ENCODE results near the gene DMRTC2. TPM values are rescaled to one million over a fixed set of nuclear protein-coding genes. Genes with fewer than 3 reads are reported as not detected.

DMRTC2 gene
- total and polyA plus RNA-seq, 2 of the 13 experiments (the other 11 are each of a cell fraction or from before 2014, with no cell fraction given) = not detected

DNA sequence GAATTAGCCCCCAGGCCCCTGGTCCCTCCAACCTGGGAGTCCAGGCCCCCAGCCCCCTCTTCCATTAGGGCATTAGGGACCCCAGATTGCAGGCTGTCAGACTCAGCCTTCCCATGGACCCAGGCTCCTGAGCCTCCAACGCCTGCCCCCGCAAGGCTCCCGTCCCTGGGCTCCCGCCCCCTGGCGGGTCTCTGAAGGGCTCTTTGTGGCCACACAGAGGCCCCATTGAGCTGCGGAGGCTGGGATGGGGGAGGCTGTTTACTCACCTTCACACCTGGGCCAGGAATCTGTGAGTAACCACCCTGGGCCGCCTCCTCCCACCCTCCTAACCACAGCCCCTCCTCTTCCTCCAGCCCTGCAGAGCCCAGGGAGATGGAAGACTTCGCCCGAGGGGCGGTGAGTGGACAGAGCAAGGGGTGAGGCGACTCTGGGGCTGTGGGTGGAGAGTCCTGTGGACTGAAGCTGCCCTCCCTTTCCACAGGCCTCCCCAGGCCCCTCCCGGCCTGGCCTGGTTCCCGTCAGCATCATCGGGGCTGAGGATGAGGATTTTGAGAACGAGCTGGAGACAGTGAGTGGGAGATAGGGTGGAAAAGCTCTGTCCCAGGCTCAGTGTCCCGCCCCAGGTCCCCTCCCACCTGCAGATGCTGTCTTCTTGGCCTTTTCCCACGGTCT is 43.0 kb downstream of the DMRTC2 start (continued):
- 0 out of 2 replicates have a peak, but pooled peaks have one; percentile 37 for TF ChIP-seq FOXP1 (IDR thresholded peaks at IDR 0.05)
- TF ChIP-seq FOXP1 (CRISPR knock-in tag; IDR thresholded peaks at IDR 0.05) = peak; percentile 89
- peak; percentile 67; the same call in 1 of the 2 replicates for TF ChIP-seq PITX1 (CRISPR knock-in tag; IDR thresholded peaks at IDR 0.05)
- TF ChIP-seq, protein P1, sequence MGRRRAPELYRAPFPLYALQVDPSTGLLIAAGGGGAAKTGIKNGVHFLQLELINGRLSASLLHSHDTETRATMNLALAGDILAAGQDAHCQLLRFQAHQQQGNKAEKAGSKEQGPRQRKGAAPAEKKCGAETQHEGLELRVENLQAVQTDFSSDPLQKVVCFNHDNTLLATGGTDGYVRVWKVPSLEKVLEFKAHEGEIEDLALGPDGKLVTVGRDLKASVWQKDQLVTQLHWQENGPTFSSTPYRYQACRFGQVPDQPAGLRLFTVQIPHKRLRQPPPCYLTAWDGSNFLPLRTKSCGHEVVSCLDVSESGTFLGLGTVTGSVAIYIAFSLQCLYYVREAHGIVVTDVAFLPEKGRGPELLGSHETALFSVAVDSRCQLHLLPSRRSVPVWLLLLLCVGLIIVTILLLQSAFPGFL (CRISPR knock-in tag; IDR thresholded peaks at IDR 0.05) = no peak
- TF ChIP-seq CHCHD3 (CRISPR knock-in tag; IDR thresholded peaks at IDR 0.05) = no peak
- no peak for TF ChIP-seq ZKSCAN1 (IDR thresholded peaks at IDR 0.05; ENCODE audit: low read length)
- TF ChIP-seq ZNF878 (CRISPR knock-in tag; IDR thresholded peaks at IDR 0.05) = no peak
- TF ChIP-seq PTBP1 (IDR thresholded peaks at IDR 0.05; ENCODE audit: low read depth, low read length, poor library complexity, severe bottlenecking) = peak; percentile 65
- TF ChIP-seq NPAS2 (CRISPR knock-in tag; IDR thresholded peaks at IDR 0.05; ENCODE audit: borderline replicate concordance) = no peak
- TF ChIP-seq, protein P2, sequence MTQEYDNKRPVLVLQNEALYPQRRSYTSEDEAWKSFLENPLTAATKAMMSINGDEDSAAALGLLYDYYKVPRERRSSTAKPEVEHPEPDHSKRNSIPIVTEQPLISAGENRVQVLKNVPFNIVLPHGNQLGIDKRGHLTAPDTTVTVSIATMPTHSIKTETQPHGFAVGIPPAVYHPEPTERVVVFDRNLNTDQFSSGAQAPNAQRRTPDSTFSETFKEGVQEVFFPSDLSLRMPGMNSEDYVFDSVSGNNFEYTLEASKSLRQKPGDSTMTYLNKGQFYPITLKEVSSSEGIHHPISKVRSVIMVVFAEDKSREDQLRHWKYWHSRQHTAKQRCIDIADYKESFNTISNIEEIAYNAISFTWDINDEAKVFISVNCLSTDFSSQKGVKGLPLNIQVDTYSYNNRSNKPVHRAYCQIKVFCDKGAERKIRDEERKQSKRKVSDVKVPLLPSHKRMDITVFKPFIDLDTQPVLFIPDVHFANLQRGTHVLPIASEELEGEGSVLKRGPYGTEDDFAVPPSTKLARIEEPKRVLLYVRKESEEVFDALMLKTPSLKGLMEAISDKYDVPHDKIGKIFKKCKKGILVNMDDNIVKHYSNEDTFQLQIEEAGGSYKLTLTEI (CRISPR knock-in tag; conservative IDR thresholded peaks at IDR 0.05) = no peak
- TF ChIP-seq ZBTB8A (CRISPR knock-in tag; IDR thresholded peaks at IDR 0.05; ENCODE audit: borderline replicate concordance, low read depth) = no peak
- TF ChIP-seq, protein P3, sequence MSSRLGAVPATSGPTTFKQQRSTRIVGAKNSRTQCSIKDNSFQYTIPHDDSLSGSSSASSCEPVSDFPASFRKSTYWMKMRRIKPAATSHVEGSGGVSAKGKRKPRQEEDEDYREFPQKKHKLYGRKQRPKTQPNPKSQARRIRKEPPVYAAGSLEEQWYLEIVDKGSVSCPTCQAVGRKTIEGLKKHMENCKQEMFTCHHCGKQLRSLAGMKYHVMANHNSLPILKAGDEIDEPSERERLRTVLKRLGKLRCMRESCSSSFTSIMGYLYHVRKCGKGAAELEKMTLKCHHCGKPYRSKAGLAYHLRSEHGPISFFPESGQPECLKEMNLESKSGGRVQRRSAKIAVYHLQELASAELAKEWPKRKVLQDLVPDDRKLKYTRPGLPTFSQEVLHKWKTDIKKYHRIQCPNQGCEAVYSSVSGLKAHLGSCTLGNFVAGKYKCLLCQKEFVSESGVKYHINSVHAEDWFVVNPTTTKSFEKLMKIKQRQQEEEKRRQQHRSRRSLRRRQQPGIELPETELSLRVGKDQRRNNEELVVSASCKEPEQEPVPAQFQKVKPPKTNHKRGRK (CRISPR knock-in tag; IDR thresholded peaks at IDR 0.05) = no peak
- no peak for TF ChIP-seq ZNF225 (CRISPR knock-in tag; IDR thresholded peaks at IDR 0.05)
- TF ChIP-seq SIX4 (CRISPR knock-in tag; IDR thresholded peaks at IDR 0.05) = no peak
- TF ChIP-seq, protein P4, sequence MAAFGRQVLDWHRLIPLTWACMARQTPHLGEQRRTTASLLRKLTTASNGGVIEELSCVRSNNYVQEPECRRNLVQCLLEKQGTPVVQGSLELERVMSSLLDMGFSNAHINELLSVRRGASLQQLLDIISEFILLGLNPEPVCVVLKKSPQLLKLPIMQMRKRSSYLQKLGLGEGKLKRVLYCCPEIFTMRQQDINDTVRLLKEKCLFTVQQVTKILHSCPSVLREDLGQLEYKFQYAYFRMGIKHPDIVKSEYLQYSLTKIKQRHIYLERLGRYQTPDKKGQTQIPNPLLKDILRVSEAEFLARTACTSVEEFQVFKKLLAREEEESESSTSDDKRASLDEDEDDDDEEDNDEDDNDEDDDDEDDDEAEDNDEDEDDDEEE (CRISPR knock-in tag; IDR thresholded peaks at IDR 0.05) = no peak
- no peak for TF ChIP-seq ZNF713 (CRISPR knock-in tag; IDR thresholded peaks at IDR 0.05)
- TF ChIP-seq ZNF776 (CRISPR knock-in tag; IDR thresholded peaks at IDR 0.05) = no peak
- TF ChIP-seq HNRNPL (IDR thresholded peaks at IDR 0.05; ENCODE audit: low read depth, low read length) = 0 out of 2 replicates have a peak, but pooled peaks have one; percentile 69
- no peak for TF ChIP-seq JDP2 (CRISPR knock-in tag; IDR thresholded peaks at IDR 0.05; ENCODE audit: borderline replicate concordance)
- no peak for TF ChIP-seq ZZZ3 (CRISPR knock-in tag; IDR thresholded peaks at IDR 0.05; ENCODE audit: borderline replicate concordance)
- TF ChIP-seq SMARCE1 (IDR thresholded peaks at IDR 0.05; ENCODE audit: borderline replicate concordance) = no peak
- TF ChIP-seq SRSF4 (IDR thresholded peaks at IDR 0.05; ENCODE audit: low read depth, low read length, poor library complexity, severe bottlenecking) = no peak
- TF ChIP-seq ZMYM3 (CRISPR knock-in tag; IDR thresholded peaks at IDR 0.05) = peak; percentile 30; the same call in 1 of the 2 replicates
- peak; percentile 84 for TF ChIP-seq NCOA2 (CRISPR knock-in tag; IDR thresholded peaks at IDR 0.05)
- peak; percentile 53; the same call in 1 of the 2 replicates for TF ChIP-seq CBX5 (CRISPR knock-in tag; IDR thresholded peaks at IDR 0.05; ENCODE audit: borderline replicate concordance)
- no peak for TF ChIP-seq ZNF431 (CRISPR knock-in tag; IDR thresholded peaks at IDR 0.05; ENCODE audit: borderline replicate concordance, low read depth)
- 0 out of 2 replicates have a peak, but pooled peaks have one; percentile 35 for TF ChIP-seq ZNF124 (CRISPR knock-in tag; IDR thresholded peaks at IDR 0.05)
